Uterus (tissue), 2 donors: ENCODE results near the gene APOM.

ENCODE experiments used
- CTCF ChIP-seq, 4 experiments: fragments of 200-600 bp in 2 of 4; fragments of 450-650 bp in 2 of 4; sonication (generic) in 2 of 4; IDR thresholded peaks; one replicate each; pipeline ENCODE4 v1.5.1; 2016 to 2019; ENCODE audit warnings: antibody characterized with exemption in 4 of 4, mild to moderate bottlenecking in 2 of 4, moderate library complexity in 1 of 4
- POLR2A ChIP-seq, 2 donors: fragments of 450-650 bp; IDR thresholded peaks; one replicate each; pipeline ENCODE4 v1.6.1; 2016; ENCODE audit warnings: antibody characterized with exemption in 2 of 2, mild to moderate bottlenecking in 1 of 2, moderate library complexity in 1 of 2

DNA sequence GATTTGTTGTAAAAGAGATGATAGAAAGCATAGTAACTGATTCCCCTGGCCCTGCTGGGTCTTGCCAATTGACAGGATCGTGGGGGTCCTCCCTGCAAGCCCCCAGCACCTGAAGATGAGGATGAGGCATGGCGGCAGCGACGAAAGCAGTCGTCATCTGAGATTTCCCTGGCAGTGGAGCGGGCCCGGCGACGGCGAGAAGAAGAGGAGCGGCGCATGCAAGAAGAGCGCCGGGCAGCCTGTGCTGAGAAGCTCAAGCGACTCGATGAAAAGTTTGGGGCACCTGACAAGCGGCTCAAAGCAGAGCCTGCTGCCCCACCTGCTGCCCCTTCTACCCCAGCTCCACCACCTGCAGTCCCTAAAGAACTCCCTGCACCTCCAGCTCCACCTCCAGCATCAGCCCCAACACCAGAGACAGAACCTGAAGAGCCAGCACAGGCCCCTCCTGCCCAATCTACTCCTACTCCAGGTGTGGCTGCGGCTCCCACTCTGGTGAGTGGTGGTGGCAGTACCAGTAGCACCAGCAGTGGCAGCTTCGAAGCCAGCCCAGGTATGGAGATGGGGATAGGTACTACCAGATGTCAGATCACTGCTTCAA, 27.9 kb upstream of the APOM start:
- no peak for TF ChIP-seq CTCF (IDR thresholded peaks at IDR 0.05)
- TF ChIP-seq POLR2A (IDR thresholded peaks at IDR 0.05), result no peak
